Activated naive CD8-positive, alpha-beta T cell treated with anti-CD3 and anti-CD28 coated beads, Interleukin-2, amount 10 ng/mL, durations not matched to agents 7 days and 5 days (primary cell): ENCODE measurements around the gene ECHS1. TPM values are rescaled to one million over a fixed set of nuclear protein-coding genes. Genes with fewer than 3 reads are reported as not detected.
"Not testable (repeated sequence)": the region's sequence is repeated elsewhere in the genome, so short reads cannot be mapped to it uniquely, and the experiment has no call there.

ENCODE experiments used
- ATAC-seq: fragments of 150-1000 bp; cut with Tn5 transposase; one replicate; pipeline ENCODE4 v1.10.0; 2021; ENCODE audit warnings: low read depth, moderate library complexity
- POLR2A ChIA-PET: fragments of 350-600 bp; sonication (Branson Sonifier 250); formaldehyde crosslinking; loops from one replicate; lab custom pipeline; 2021; ENCODE audit warnings: antibody characterized with exemption; lab: Charles Lee
- DNase-seq: peaks from one replicate; pipeline ENCODE4 v3.0.0; 2021
- H3K27ac Mint-ChIP-seq: one replicate; pipeline ENCODE4 v1.8.0; 2022; ENCODE audit warnings: mild to moderate bottlenecking, mixed read lengths
- H3K27me3 Mint-ChIP-seq: one replicate; pipeline ENCODE4 v1.8.0; 2022; ENCODE audit warnings: mild to moderate bottlenecking, moderate library complexity, mixed read lengths
- H3K36me3 Mint-ChIP-seq: one replicate; pipeline ENCODE4 v1.8.0; 2021; ENCODE audit warnings: mild to moderate bottlenecking, mixed read lengths
- H3K4me1 Mint-ChIP-seq: one replicate; pipeline ENCODE4 v1.8.0; 2021; ENCODE audit warnings: mixed read lengths
- H3K4me3 Mint-ChIP-seq: one replicate; pipeline ENCODE4 v1.8.0; 2022; ENCODE audit warnings: mild to moderate bottlenecking, moderate library complexity, mixed read lengths
- H3K9me3 Mint-ChIP-seq: one replicate; pipeline ENCODE4 v1.8.0; 2021; ENCODE audit warnings: mixed read lengths
- microRNA-seq: library from miRNA; unstranded; fragments of <30 nt; microRNA quantifications from one replicate; pipeline ENCODE4 v1.2.0, GENCODE V29; 2022
- total RNA-seq, 2 experiments: library from RNA; stranded (reverse); gene quantifications; one replicate each; pipeline ENCODE4 v1.2.3, GENCODE V29; 2021

ECHS1 gene
- total RNA-seq, 2 experiments from 2014 or later: 33.5 to 36.1 TPM

DNA sequence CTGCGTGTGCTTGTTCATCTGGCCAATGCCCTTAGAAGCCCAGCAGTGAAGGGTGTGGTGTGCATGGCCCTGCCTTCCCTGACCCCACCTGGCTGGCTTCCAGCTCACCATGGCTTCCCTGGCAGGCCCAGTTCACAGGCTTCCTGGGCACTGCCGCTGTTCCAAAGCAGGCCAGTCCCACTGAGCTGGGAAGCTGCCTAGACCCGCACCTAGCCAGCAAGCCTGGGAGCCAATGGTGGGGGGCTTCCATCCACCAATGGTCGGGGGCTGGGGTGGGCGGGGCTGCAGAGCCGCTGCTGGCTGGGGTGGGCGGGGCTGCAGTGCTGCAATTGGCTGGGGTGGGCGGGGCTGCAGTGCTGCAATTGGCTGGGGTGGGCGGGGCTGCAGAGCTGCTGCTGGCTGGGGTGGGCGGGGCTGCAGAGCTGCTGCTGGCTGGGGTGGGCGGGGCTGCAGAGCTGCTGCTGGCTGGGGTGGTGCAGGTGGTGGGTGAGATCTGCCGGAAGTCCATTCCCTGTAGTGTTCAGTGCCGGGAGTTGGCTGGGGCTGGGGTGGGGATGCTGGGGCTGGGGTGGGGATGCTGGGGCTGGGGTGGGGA, 48.9 kb downstream of the ECHS1 start:
- no peak for DNase-seq
- POLR2A ChIA-PET: interaction anchor here (0.6 to 1.3 kb wide), 4 partner anchors 12 to 297 kb away, joined by 3 to 5 read pairs (median 4); partner anchors contain the start of gene CALY
- Mint-ChIP-seq H3K36me3 (no peaks in the 10 kb centered on the region), H3K27ac (no peak overlapping the region), H3K27me3 (peaks cover 39% of the 10 kb centered on the region), H3K4me3 (no peak overlapping the region), H3K4me1 (peaks cover under 1% of the 10 kb centered on the region), H3K9me3 (peaks cover 2% of the 10 kb centered on the region)
- ATAC-seq: peak; percentile 78

DNA sequence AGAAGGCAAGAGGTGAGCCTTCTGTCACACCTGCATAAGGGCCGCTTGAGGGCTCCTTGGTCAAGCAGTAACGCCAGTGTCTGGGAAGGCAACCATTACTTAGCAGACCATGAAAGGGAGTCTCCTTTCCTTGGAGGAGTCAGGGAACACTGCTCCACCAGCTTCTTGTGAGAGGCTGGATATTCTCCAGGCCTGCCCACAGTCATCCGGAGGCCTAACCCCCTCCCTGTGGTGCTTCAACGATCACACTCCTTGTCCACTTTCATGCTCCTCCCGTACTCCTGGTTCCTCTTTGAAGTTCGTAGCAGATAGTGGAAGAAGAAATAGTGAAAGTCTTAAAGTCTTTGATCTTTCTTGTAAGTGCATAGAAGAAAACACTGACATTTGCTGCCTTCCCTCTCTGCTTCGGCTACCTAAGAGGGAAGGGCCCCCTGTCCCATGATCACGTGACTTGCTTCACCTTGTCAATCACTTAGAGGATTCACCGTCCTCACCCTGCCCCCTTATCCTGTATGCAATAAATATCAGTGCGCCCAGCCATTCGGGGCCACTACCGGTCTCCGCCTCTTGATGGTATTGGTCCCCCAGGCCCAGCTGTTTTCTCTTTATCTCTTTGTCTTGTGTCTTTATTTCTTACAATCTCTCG, 51.0 kb downstream of the ECHS1 start:
- H3K4me1 Mint-ChIP-seq, ATAC-seq, H3K4me3 Mint-ChIP-seq, H3K9me3 Mint-ChIP-seq, DNase-seq, POLR2A ChIA-PET, H3K36me3 Mint-ChIP-seq, H3K27ac Mint-ChIP-seq: not testable (repeated sequence)
- peaks cover 22% of the 10 kb centered on the region for H3K27me3 Mint-ChIP-seq

DNA sequence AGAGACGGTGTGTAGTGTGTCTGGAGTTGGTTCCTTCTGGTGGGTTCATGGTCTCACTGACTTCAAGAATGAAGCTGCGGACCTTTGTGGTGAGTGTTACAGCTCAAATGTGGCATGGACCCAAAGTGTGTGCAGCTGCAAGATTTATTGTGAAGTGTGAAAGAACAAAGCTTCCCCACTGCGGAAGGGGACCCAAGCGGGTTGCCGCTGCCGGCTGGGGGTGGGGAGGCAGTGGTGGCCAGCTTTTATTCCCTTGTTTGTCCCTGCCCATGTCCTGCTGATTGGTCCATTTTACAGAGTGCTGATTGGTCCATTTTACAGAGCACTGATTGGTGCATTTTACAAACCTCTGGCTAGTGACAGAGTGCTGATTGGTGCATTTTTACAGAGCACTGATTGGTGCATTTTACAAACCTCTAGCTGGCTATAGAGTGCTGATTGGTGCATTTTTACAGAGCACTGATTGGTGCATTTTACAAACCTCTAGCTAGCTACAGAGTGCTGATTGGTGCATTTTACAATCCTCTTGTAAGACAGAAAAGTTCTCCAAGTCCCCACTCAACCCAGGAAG, 52.2 kb downstream of the ECHS1 start:
- H3K9me3 Mint-ChIP-seq, H3K4me1 Mint-ChIP-seq: not testable (repeated sequence)

GRCh38 chr10:133318494-133319127, 54.5 kb downstream of the ECHS1 start:
- POLR2A ChIA-PET: no interaction called here
- ATAC-seq (peak; percentile 91), DNase-seq (peak; percentile 80)
- Mint-ChIP-seq H3K36me3 (no peaks in the 10 kb centered on the region), H3K4me1 (peaks cover 8% of the 10 kb centered on the region), H3K9me3 (peaks cover 2% of the 10 kb centered on the region), H3K4me3 (peak overlapping the region; percentile 72), H3K27ac (no peak overlapping the region), H3K27me3 (peaks cover 7% of the 10 kb centered on the region)

More for the DNA sequence above, 52.2 kb downstream of the ECHS1 start:
- H3K4me3 Mint-ChIP-seq, H3K36me3 Mint-ChIP-seq, DNase-seq, H3K27ac Mint-ChIP-seq, ATAC-seq: not testable (repeated sequence)
- POLR2A ChIA-PET: interaction anchor here (0.7 kb wide), 1 partner anchor 52 kb away, joined by 6 read pairs; the partner anchor contains the start of gene ECHS1
- peaks cover 10% of the 10 kb centered on the region for H3K27me3 Mint-ChIP-seq

DNA sequence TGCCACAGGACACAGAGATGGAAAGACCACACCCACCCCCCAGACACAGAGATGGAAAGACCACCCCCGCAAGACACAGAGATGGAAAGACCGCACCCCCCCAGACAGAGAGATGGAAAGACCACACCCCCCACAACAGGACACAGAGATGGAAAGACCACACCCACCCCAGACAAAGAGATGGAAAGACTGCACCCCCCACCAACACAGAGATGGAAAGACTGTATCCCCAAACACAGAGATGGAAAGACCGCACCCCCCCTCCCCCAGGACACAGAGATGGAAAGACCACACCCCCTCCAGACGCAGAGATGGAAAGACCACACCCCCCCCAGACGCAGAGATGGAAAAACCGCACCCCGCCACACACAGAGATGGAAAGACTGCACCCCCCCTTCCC, 56.4 kb downstream of the ECHS1 start:
- ATAC-seq (no peak), DNase-seq (no peak)
- Mint-ChIP-seq H3K4me1 (peaks cover 8% of the 10 kb centered on the region), H3K27ac (no peak overlapping the region), H3K36me3 (no peaks in the 10 kb centered on the region), H3K9me3 (peaks cover 2% of the 10 kb centered on the region), H3K27me3 (peaks cover 7% of the 10 kb centered on the region), H3K4me3 (no peak overlapping the region)
- POLR2A ChIA-PET: no interaction called here

GRCh38 chr10:133316266-133316665, 56.9 kb downstream of the ECHS1 start:
- Mint-ChIP-seq H3K27me3 (peaks cover 7% of the 10 kb centered on the region), H3K27ac (no peak overlapping the region), H3K4me1 (peaks cover 8% of the 10 kb centered on the region), H3K9me3 (peaks cover 2% of the 10 kb centered on the region), H3K36me3 (peaks cover 2% of the 10 kb centered on the region), H3K4me3 (no peak overlapping the region)
- POLR2A ChIA-PET: no interaction called here
- no peak for ATAC-seq
- no peak for DNase-seq

DNA sequence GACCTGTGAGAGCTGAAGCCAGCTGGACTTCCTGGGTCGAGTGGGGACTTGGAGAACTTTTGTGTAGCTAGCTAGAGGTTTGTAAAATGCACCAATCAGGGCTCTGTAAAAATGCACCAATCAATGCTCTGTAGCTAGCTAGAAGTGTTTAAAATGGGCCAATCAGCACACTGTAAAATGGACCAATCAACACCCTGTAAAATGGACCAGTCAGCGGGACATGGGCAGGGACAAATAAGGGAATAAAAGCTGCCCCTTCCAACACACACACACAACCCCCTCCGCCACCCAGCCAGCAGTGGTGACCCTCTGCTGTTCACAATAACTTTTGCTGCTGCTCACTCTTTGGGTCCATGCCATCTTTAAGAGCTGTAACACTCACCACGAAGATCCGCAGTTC, 57.3 kb downstream of the ECHS1 start:
- no peak for ATAC-seq
- Mint-ChIP-seq H3K4me1 (peaks cover 8% of the 10 kb centered on the region), H3K27me3 (peaks cover 7% of the 10 kb centered on the region), H3K9me3 (peaks cover 2% of the 10 kb centered on the region), H3K27ac (no peak overlapping the region), H3K4me3 (no peak overlapping the region), H3K36me3 (peaks cover 2% of the 10 kb centered on the region)
- POLR2A ChIA-PET: no interaction called here
- no peak for DNase-seq

- H3K27me3 Mint-ChIP-seq: peaks cover 2% of the 10 kb centered on the region
- H3K4me3 Mint-ChIP-seq: no peak overlapping the region
- no peaks in the 10 kb centered on the region for H3K9me3 Mint-ChIP-seq
- peaks cover 2% of the 10 kb centered on the region for H3K36me3 Mint-ChIP-seq
- DNase-seq (no peak), ATAC-seq (no peak)
- POLR2A ChIA-PET: no interaction called here
- peaks cover 8% of the 10 kb centered on the region for H3K4me1 Mint-ChIP-seq
- H3K27ac Mint-ChIP-seq: no peak overlapping the region
Measured at GRCh38 chr10:133314911-133315310, 58.2 kb downstream of the ECHS1 start.

GRCh38 chr10:133313192-133313591, 60.0 kb downstream of the ECHS1 start:
- ATAC-seq (no peak), DNase-seq (no peak)
- Mint-ChIP-seq H3K27ac (no peak overlapping the region), H3K4me3 (no peak overlapping the region), H3K27me3 (no peaks in the 10 kb centered on the region), H3K9me3 (no peaks in the 10 kb centered on the region), H3K4me1 (peaks cover 5% of the 10 kb centered on the region), H3K36me3 (peaks cover 2% of the 10 kb centered on the region)
- POLR2A ChIA-PET: interaction anchor here (0.6 kb wide), 1 partner anchor 1408 kb away, joined by 4 read pairs; no protein-coding TSS in a partner anchor

- ATAC-seq (no peak), DNase-seq (no peak)
- Mint-ChIP-seq H3K27me3 (no peaks in the 10 kb centered on the region), H3K9me3 (no peaks in the 10 kb centered on the region), H3K4me3 (no peak overlapping the region), H3K4me1 (peaks cover 7% of the 10 kb centered on the region), H3K27ac (no peak overlapping the region), H3K36me3 (peaks cover 3% of the 10 kb centered on the region)
- POLR2A ChIA-PET: no interaction called here
Measured at GRCh38 chr10:133312769-133313145, 60.4 kb downstream of the ECHS1 start.

Small RNA genes within 50 kb of the gene (microRNA-seq; reads per million reads assigned to microRNA genes)
- not detected for gene MIR3944

Other genes starting within 250 kb of the ECHS1 start
- gene KNDC1, start 213.1 kb downstream of the ECHS1 start, total RNA-seq: under 1 TPM; 0.36 to 0.40 TPM
- not detected for gene UTF1, start 143.1 kb downstream of the ECHS1 start, total RNA-seq
- under 1 TPM in 1 of 2 experiments, not detected in 1; 0.11 TPM for gene VENTX, start 135.5 kb downstream of the ECHS1 start, total RNA-seq
- gene ADAM8, start 96.5 kb downstream of the ECHS1 start, total RNA-seq: 10 to 100 TPM; 90.8 to 91.0 TPM
- 10 to 100 TPM; 56.4 to 69.3 TPM for gene TUBGCP2, start 64.5 kb downstream of the ECHS1 start, total RNA-seq
- 10 to 100 TPM; 44.5 to 47.4 TPM for gene ZNF511, start 64.4 kb downstream of the ECHS1 start, total RNA-seq
- 1 to 10 TPM; 3.1 to 3.6 TPM for gene CALY, start 36.5 kb downstream of the ECHS1 start, total RNA-seq
- gene PRAP1, start 26.0 kb downstream of the ECHS1 start, total RNA-seq: not detected
- 10 to 100 TPM; 15.4 to 17.3 TPM for gene FUOM, start 15.3 kb downstream of the ECHS1 start, total RNA-seq
- 1 to 10 TPM; 7.2 to 9.9 TPM for gene PAOX, start 5.9 kb upstream of the ECHS1 start, total RNA-seq
- 10 to 100 TPM; 53.7 to 56.6 TPM for gene MTG1, start 20.8 kb upstream of the ECHS1 start, total RNA-seq
- not detected for gene SPRN, start 51.3 kb upstream of the ECHS1 start, total RNA-seq
- 1 to 10 TPM; 5.7 to 6.3 TPM for gene SCART1, start 80.6 kb upstream of the ECHS1 start, total RNA-seq
- gene CYP2E1, start 154.0 kb upstream of the ECHS1 start, total RNA-seq: under 1 TPM; 0.65 to 0.80 TPM
- gene SYCE1, start 192.2 kb upstream of the ECHS1 start, total RNA-seq: 1 to 10 TPM; 2.1 to 2.3 TPM